Left lung (tissue), 14 donors: Measurements from ENCODE around the gene CMTM8. TPM values are rescaled to one million over a fixed set of nuclear protein-coding genes. Genes with fewer than 3 reads are reported as not detected.
A peak's percentile ranks its signal among the peaks of the same experiment; 100 is the strongest.
"Not testable (repeated sequence)": the region's sequence is repeated elsewhere in the genome, so short reads cannot be mapped to it uniquely, and the experiment has no call there.

ENCODE experiments used
- ATAC-seq: fragments of 200-7000 bp; cut with Tn5 transposase; one replicate; pipeline ENCODE4 v1.9.1; 2020; ENCODE audit warnings: moderate library complexity
- DNase-seq, 4 donors: peaks; one replicate each; pipeline ENCODE4 v3.0.0-alpha.2; 2013 to 2020
- H3K27ac ChIP-seq, 2 donors: fragments of 200-600 bp; sonication (generic) in 1 of 2; one replicate each; pipeline versions ENCODE4 v1.5.0 to v1.8.0; 2020 to 2021
- H3K27me3 ChIP-seq, 2 donors: fragments of 200-600 bp; sonication (generic) in 1 of 2; one replicate each; pipeline versions ENCODE4 v1.5.0 to v1.8.0; 2020 to 2021
- H3K36me3 ChIP-seq, 2 donors: fragments of 200-600 bp; sonication (generic) in 1 of 2; one replicate each; pipeline versions ENCODE4 v1.5.0 to v1.8.0; 2020 to 2021
- H3K4me1 ChIP-seq, 2 donors: fragments of 200-600 bp; one replicate each; pipeline ENCODE4 v1.8.0; 2021
- H3K4me3 ChIP-seq, 2 donors: fragments of 200-600 bp; sonication (generic) in 1 of 2; one replicate each; pipeline versions ENCODE4 v1.5.0 to v1.8.0; 2020 to 2021; ENCODE audit warnings: mild to moderate bottlenecking in 1 of 2
- H3K9me3 ChIP-seq, 2 donors: fragments of 200-600 bp; sonication (generic) in 1 of 2; one replicate each; pipeline versions ENCODE4 v1.5.0 to v1.8.0; 2020 to 2021
- CTCF ChIP-seq, 2 donors: fragments of 200-600 bp; sonication (generic) in 1 of 2; IDR thresholded peaks; one replicate each; pipeline versions ENCODE4 v1.5.0 to v1.8.0; 2021; ENCODE audit warnings: antibody characterized with exemption in 2 of 2
- intact Hi-C, 2 donors: fragments of 100-400 bp; cut with DNase I; formaldehyde crosslinking; loops; one replicate each; pipeline versions ENCODE4 v1.11.2 to v1.14.2; 2022
- long read RNA-seq, 12 donors: library from polyadenylated mRNA in 2 of 12; unstranded in 2 of 12; transcript quantifications; one replicate each; pipeline ENCODE4 v2.0.0 and lab custom pipeline, GENCODE V29; 2019 to 2026
- polyA plus RNA-seq, 6 donors: library from polyadenylated mRNA; unstranded; fragments of 120-200 nt; gene quantifications; one replicate each; pipeline ENCODE4 v1.2.1, GENCODE V29; 2013; ENCODE audit not compliant: insufficient read length in 6 of 6
- total RNA-seq, 2 donors: library from RNA; stranded (reverse); fragmentation: NEBNext Ultra II Directional; extraction: Animal tissue kit (Norgen Biotek cat#: 25700); gene quantifications; one replicate each; pipeline ENCODE4 v1.2.1, GENCODE V29; 2021
- donor health status: DM: no; HTN: yes; CAD: no.
- donor health status: DM: no; HTN: no; CAD: no.

Gene CMTM8
- total RNA-seq: 10 to 100 TPM; 17.0 to 20.0 TPM
- 10 to 100 TPM; 12.0 to 13.9 (median 12.2) TPM for polyA plus RNA-seq
- long read RNA-seq, donor 1, transcript CMTM8-201 (4 exons, 1,174 nt): major isoform, 11 of 27 reads
- long read RNA-seq, donor 1, partial matches to known transcripts: 15 of 27 reads
- long read RNA-seq, donor 1, other reads (novel, unspliced or antisense): 0 of 27 reads
- long read RNA-seq, donor 2, transcript CMTM8-201 (4 exons, 1,174 nt): major isoform, 15 of 16 reads
- long read RNA-seq, donor 2, partial matches to known transcripts: 0 of 16 reads
- long read RNA-seq, donor 2, other reads (novel, unspliced or antisense): 0 of 16 reads
- long read RNA-seq, donor 3, transcript CMTM8-201 (4 exons, 1,174 nt): major isoform, 7 of 7 reads
- long read RNA-seq, donor 3, partial matches to known transcripts: 0 of 7 reads
- long read RNA-seq, donor 3, other reads (novel, unspliced or antisense): 0 of 7 reads
- long read RNA-seq, donor 4, partial matches to known transcripts: 0 of 2 reads
- long read RNA-seq, donor 4, other reads (novel, unspliced or antisense): 0 of 2 reads
- long read RNA-seq, donor 5, transcript CMTM8-201 (4 exons, 1,174 nt): major isoform, 24 of 42 reads
- long read RNA-seq, donor 5, partial matches to known transcripts: 15 of 42 reads
- long read RNA-seq, donor 5, other reads (novel, unspliced or antisense): 0 of 42 reads
- long read RNA-seq, donor 6, transcript CMTM8-201 (4 exons, 1,174 nt): major isoform, 11 of 20 reads
- long read RNA-seq, donor 6, partial matches to known transcripts: 7 of 20 reads
- long read RNA-seq, donor 6, other reads (novel, unspliced or antisense): 0 of 20 reads
- long read RNA-seq, donor 7, partial matches to known transcripts: 0 of 4 reads
- long read RNA-seq, donor 7, other reads (novel, unspliced or antisense): 0 of 4 reads
- long read RNA-seq, donor 8, transcript CMTM8-201 (4 exons, 1,174 nt): major isoform, 11 of 12 reads
- long read RNA-seq, donor 8, partial matches to known transcripts: 0 of 12 reads
- long read RNA-seq, donor 8, other reads (novel, unspliced or antisense): 0 of 12 reads
- long read RNA-seq, donor 9: 0 reads
- long read RNA-seq, donor 10, transcript CMTM8-201 (4 exons, 1,174 nt): major isoform, 14 of 19 reads
- long read RNA-seq, donor 10, partial matches to known transcripts: 0 of 19 reads
- long read RNA-seq, donor 10, other reads (novel, unspliced or antisense): 5 of 19 reads
- long read RNA-seq, donor 11, partial matches to known transcripts: 0 of 4 reads
- long read RNA-seq, donor 11, other reads (novel, unspliced or antisense): 0 of 4 reads
- long read RNA-seq, donor 12, transcript CMTM8-201 (4 exons, 1,174 nt): major isoform, 7 of 13 reads
- long read RNA-seq, donor 12, partial matches to known transcripts: 6 of 13 reads
- long read RNA-seq, donor 12, other reads (novel, unspliced or antisense): 0 of 13 reads

GRCh38 chr3:32238453-32239306, at the start of gene CMTM8:
TSS of gene CMTM8 (plus strand) at chr3:32238680. CDS start at chr3:32238973, 293 bp downstream.
- ATAC-seq (peak; percentile 91), DNase-seq (peak; percentile 62 to 90 (median 75))
- H3K36me3 ChIP-seq: no peaks in the 10 kb centered on the region
- H3K4me3 ChIP-seq: peak within 1 kb of the TSS; percentile 76 to 78
- peak within 1 kb of the TSS; percentile 72 to 79 for H3K27ac ChIP-seq
- H3K9me3 ChIP-seq: peaks cover 0 to 6% of the 10 kb centered on the region in 2 donors
- peaks cover 0 to 22% of the 10 kb centered on the region in 2 donors for H3K27me3 ChIP-seq
- intact Hi-C loops: no loop called here
- TF ChIP-seq CTCF (IDR thresholded peaks at IDR 0.05): no peak
- peaks cover 7 to 37% of the 10 kb centered on the region in 2 donors for H3K4me1 ChIP-seq

- intact Hi-C loops: no loop called here
- H3K4me1 ChIP-seq: no peaks in the 10 kb centered on the region
- ATAC-seq (no peak), DNase-seq (no peak)
- no peaks in the 10 kb centered on the region for H3K9me3 ChIP-seq
- no peaks in the 10 kb centered on the region for H3K36me3 ChIP-seq
- H3K27me3 ChIP-seq: no peaks in the 10 kb centered on the region
- H3K27ac ChIP-seq: no peak overlapping the region
- TF ChIP-seq CTCF (IDR thresholded peaks at IDR 0.05): no peak
- H3K4me3 ChIP-seq: no peak overlapping the region
Observed at GRCh38 chr3:32189693-32190092, 48.8 kb upstream of the CMTM8 start.

DNA sequence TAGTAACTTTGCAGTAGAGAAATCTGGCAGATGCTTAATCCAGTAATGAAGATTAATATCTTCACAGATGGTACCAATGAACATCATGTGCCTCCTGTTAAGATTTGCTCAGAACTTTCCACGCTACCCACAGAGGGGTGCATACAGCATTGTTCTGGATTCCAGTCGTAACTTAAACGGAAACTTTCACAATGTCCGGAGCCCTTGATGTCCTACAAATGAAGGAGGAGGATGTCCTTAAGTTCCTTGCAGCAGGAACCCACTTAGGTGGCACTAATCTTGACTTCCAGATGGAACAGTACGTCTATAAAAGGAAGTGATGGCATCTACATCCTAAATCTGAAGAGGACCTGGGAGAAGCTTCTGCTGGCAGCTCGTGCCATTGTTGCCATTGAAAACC, 47.9 kb upstream of the CMTM8 start:
- ATAC-seq, intact Hi-C loops, H3K36me3 ChIP-seq, H3K27ac ChIP-seq, DNase-seq, H3K4me3 ChIP-seq, H3K4me1 ChIP-seq, H3K27me3 ChIP-seq, H3K9me3 ChIP-seq: not testable (repeated sequence)

GRCh38 chr3:32193101-32193500, 45.4 kb upstream of the CMTM8 start:
- Histone ChIP-seq H3K9me3 (no peaks in the 10 kb centered on the region), H3K36me3 (no peaks in the 10 kb centered on the region), H3K27me3 (no peaks in the 10 kb centered on the region), H3K27ac (no peak overlapping the region), H3K4me3 (no peak overlapping the region), H3K4me1 (no peaks in the 10 kb centered on the region)
- intact Hi-C loops: no loop called here
- DNase-seq (no peak), ATAC-seq (no peak)
- no peak for TF ChIP-seq CTCF (IDR thresholded peaks at IDR 0.05)
